Parathyroid adenoma (tissue), 2 donors: ENCODE results near the gene AGTR2.

Experiments used
- H2AFZ ChIP-seq: fragments of 300-600 bp; sonication (generic); one replicate; pipeline ENCODE4 v1.7.0; 2017; ENCODE audit warnings: antibody characterized with exemption, mild to moderate bottlenecking
- H3K27ac ChIP-seq: fragments of 300-600 bp; sonication (generic); one replicate; pipeline ENCODE4 v1.7.0; 2017
- H3K27me3 ChIP-seq: fragments of 300-600 bp; sonication (generic); one replicate; pipeline ENCODE4 v1.7.0; 2017; ENCODE audit warnings: low read length; ENCODE audit not compliant: control insufficient read depth, insufficient read depth
- H3K36me3 ChIP-seq: fragments of 300-600 bp; sonication (generic); one replicate; pipeline ENCODE4 v1.7.0; 2017; ENCODE audit warnings: low read length; ENCODE audit not compliant: control insufficient read depth, insufficient read depth
- H3K4me1 ChIP-seq: fragments of 300-600 bp; sonication (generic); one replicate; pipeline ENCODE4 v1.7.0; 2017; ENCODE audit warnings: control low read depth
- H3K4me2 ChIP-seq: fragments of 300-600 bp; sonication (generic); one replicate; pipeline ENCODE4 v1.7.0; 2017; ENCODE audit warnings: low read length
- H3K4me3 ChIP-seq: fragments of 300-600 bp; sonication (generic); one replicate; pipeline ENCODE4 v1.7.0; 2017; ENCODE audit warnings: low read depth, low read length
- H3K79me2 ChIP-seq: fragments of 300-600 bp; sonication (generic); one replicate; pipeline ENCODE4 v1.7.0; 2017; ENCODE audit warnings: control low read depth
- H3K9ac ChIP-seq: fragments of 300-600 bp; sonication (generic); one replicate; pipeline ENCODE4 v1.7.0; 2017; ENCODE audit warnings: mild to moderate bottlenecking
- H3K9me3 ChIP-seq: fragments of 300-600 bp; sonication (generic); one replicate; pipeline ENCODE4 v1.7.0; 2017; ENCODE audit warnings: low read length; ENCODE audit not compliant: control insufficient read depth
- TF ChIP-seq, protein P1 (sequence below): fragments of 300-600 bp; sonication (generic); IDR thresholded peaks from one replicate; pipeline ENCODE4 v1.7.0; 2017; ENCODE audit warnings: antibody characterized with exemption, mild to moderate bottlenecking
- donor health status: primary hyperparathyroidism.

The AGTR2 gene

GRCh38 chrX:116181300-116181699, 10.8 kb downstream of the AGTR2 start:
- TF ChIP-seq, protein P1, sequence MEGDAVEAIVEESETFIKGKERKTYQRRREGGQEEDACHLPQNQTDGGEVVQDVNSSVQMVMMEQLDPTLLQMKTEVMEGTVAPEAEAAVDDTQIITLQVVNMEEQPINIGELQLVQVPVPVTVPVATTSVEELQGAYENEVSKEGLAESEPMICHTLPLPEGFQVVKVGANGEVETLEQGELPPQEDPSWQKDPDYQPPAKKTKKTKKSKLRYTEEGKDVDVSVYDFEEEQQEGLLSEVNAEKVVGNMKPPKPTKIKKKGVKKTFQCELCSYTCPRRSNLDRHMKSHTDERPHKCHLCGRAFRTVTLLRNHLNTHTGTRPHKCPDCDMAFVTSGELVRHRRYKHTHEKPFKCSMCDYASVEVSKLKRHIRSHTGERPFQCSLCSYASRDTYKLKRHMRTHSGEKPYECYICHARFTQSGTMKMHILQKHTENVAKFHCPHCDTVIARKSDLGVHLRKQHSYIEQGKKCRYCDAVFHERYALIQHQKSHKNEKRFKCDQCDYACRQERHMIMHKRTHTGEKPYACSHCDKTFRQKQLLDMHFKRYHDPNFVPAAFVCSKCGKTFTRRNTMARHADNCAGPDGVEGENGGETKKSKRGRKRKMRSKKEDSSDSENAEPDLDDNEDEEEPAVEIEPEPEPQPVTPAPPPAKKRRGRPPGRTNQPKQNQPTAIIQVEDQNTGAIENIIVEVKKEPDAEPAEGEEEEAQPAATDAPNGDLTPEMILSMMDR = no peak

GRCh38 chrX:116185163-116185562, 14.6 kb downstream of the AGTR2 start:
- no peak overlapping the region for H2AFZ ChIP-seq
- TF ChIP-seq, protein P1 = no peak

More at GRCh38 chrX:116181300-116181699, 10.8 kb downstream of the AGTR2 start:
- Histone ChIP-seq H3K9me3 (no peaks in the 10 kb centered on the region), H3K9ac (no peak overlapping the region), H3K4me1 (no peaks in the 10 kb centered on the region), H3K4me2 (no peak overlapping the region), H3K36me3 (no peaks in the 10 kb centered on the region), H3K27me3 (no peaks in the 10 kb centered on the region), H3K79me2 (no peaks in the 10 kb centered on the region), H2AFZ (no peak overlapping the region), H3K4me3 (no peak overlapping the region), H3K27ac (no peak overlapping the region)

GRCh38 chrX:116194649-116195048, 24.1 kb downstream of the AGTR2 start:
- H3K9me3 ChIP-seq = no peaks in the 10 kb centered on the region
- TF ChIP-seq, protein P1 = no peak
- no peaks in the 10 kb centered on the region for H3K27me3 ChIP-seq
- H3K27ac ChIP-seq = no peak overlapping the region
- no peaks in the 10 kb centered on the region for H3K79me2 ChIP-seq
- no peak overlapping the region for H3K9ac ChIP-seq
- H3K36me3 ChIP-seq = no peaks in the 10 kb centered on the region
- no peak overlapping the region for H2AFZ ChIP-seq
- no peaks in the 10 kb centered on the region for H3K4me1 ChIP-seq
- no peak overlapping the region for H3K4me3 ChIP-seq
- no peak overlapping the region for H3K4me2 ChIP-seq

More at GRCh38 chrX:116185163-116185562, 14.6 kb downstream of the AGTR2 start:
- Histone ChIP-seq H3K4me2 (no peak overlapping the region), H3K36me3 (no peaks in the 10 kb centered on the region), H3K4me1 (no peaks in the 10 kb centered on the region), H3K9me3 (no peaks in the 10 kb centered on the region), H3K4me3 (no peak overlapping the region), H3K9ac (no peak overlapping the region), H3K79me2 (no peaks in the 10 kb centered on the region), H3K27me3 (no peaks in the 10 kb centered on the region), H3K27ac (no peak overlapping the region)

GRCh38 chrX:116198235-116198634, 27.7 kb downstream of the AGTR2 start:
- Histone ChIP-seq H3K27ac (no peak overlapping the region), H2AFZ (no peak overlapping the region), H3K4me2 (no peak overlapping the region), H3K79me2 (no peaks in the 10 kb centered on the region), H3K4me3 (no peak overlapping the region), H3K4me1 (no peaks in the 10 kb centered on the region), H3K9me3 (no peaks in the 10 kb centered on the region), H3K9ac (no peak overlapping the region), H3K36me3 (no peaks in the 10 kb centered on the region), H3K27me3 (no peaks in the 10 kb centered on the region)
- TF ChIP-seq, protein P1 = no peak

GRCh38 chrX:116198810-116199209, 28.3 kb downstream of the AGTR2 start:
- TF ChIP-seq, protein P1 = no peak
- no peaks in the 10 kb centered on the region for H3K9me3 ChIP-seq
- no peak overlapping the region for H2AFZ ChIP-seq
- no peaks in the 10 kb centered on the region for H3K36me3 ChIP-seq
- H3K27ac ChIP-seq = no peak overlapping the region
- H3K4me1 ChIP-seq = no peaks in the 10 kb centered on the region
- H3K4me2 ChIP-seq = no peak overlapping the region
- no peaks in the 10 kb centered on the region for H3K79me2 ChIP-seq
- H3K27me3 ChIP-seq = no peaks in the 10 kb centered on the region
- no peak overlapping the region for H3K4me3 ChIP-seq
- H3K9ac ChIP-seq = no peak overlapping the region
